Calu3 (cell line): ENCODE data around the gene SLC39A10. TPM values are rescaled to one million over a fixed set of nuclear protein-coding genes. Genes with fewer than 3 reads are reported as not detected.

Source experiments
- BruUV-seq: library from RNA; stranded (reverse); fragments of 400-500 nt; replicated peaks from 2 replicates; lab custom pipeline; 2021; lab: Mats Ljungman, UMichigan
- CTCF ChIA-PET: fragments of 300-600 bp; sonication (Branson Sonifier 250); formaldehyde crosslinking; loops from one replicate; lab custom pipeline; 2022; ENCODE audit warnings: antibody characterized with exemption; lab: Charles Lee
- DNase-seq: peaks from one replicate; pipeline ENCODE4 v3.0.0; 2022
- H3K27ac Mint-ChIP-seq: one replicate; pipeline ENCODE4 v1.8.0; 2022; ENCODE audit warnings: mixed read lengths; ENCODE audit not compliant: unreplicated experiment
- H3K27me3 Mint-ChIP-seq: one replicate; pipeline ENCODE4 v1.8.0; 2022; ENCODE audit warnings: mixed read lengths; ENCODE audit not compliant: unreplicated experiment
- H3K36me3 Mint-ChIP-seq: one replicate; pipeline ENCODE4 v1.8.0; 2022; ENCODE audit warnings: mild to moderate bottlenecking, moderate library complexity, mixed read lengths; ENCODE audit not compliant: insufficient read depth, unreplicated experiment
- H3K4me1 Mint-ChIP-seq: one replicate; pipeline ENCODE4 v1.8.0; 2022; ENCODE audit warnings: mild to moderate bottlenecking, low read depth, mixed read lengths; ENCODE audit not compliant: unreplicated experiment
- H3K4me3 Mint-ChIP-seq: one replicate; pipeline ENCODE4 v1.8.0; 2022; ENCODE audit warnings: mild to moderate bottlenecking, low read depth, moderate library complexity, mixed read lengths; ENCODE audit not compliant: unreplicated experiment
- H3K9me3 Mint-ChIP-seq: one replicate; pipeline ENCODE4 v1.8.0; 2022; ENCODE audit warnings: low read depth, mixed read lengths; ENCODE audit not compliant: unreplicated experiment
- intact Hi-C: fragments of 100-400 bp; cut with micrococcal nuclease; formaldehyde crosslinking; loops from one replicate; pipeline ENCODE4 v1.10.0; 2022; ENCODE audit not compliant: unreplicated experiment
- total RNA-seq: library from RNA; stranded (reverse); gene quantifications from 2 replicates; pipeline ENCODE4 v1.2.3, GENCODE V29; 2022
- TF ChIP-seq, protein P1 (sequence below): fragments of 200-600 bp; IDR thresholded peaks from one replicate; pipeline ENCODE4 v1.8.0; 2022; ENCODE audit warnings: antibody characterized with exemption; ENCODE audit not compliant: unreplicated experiment

The SLC39A10 gene
- total RNA-seq, 1 experiment from 2014 or later = 133 TPM

- Mint-ChIP-seq H3K4me3 (no peak overlapping the region), H3K27ac (no peak overlapping the region)
- TF ChIP-seq, protein P1, sequence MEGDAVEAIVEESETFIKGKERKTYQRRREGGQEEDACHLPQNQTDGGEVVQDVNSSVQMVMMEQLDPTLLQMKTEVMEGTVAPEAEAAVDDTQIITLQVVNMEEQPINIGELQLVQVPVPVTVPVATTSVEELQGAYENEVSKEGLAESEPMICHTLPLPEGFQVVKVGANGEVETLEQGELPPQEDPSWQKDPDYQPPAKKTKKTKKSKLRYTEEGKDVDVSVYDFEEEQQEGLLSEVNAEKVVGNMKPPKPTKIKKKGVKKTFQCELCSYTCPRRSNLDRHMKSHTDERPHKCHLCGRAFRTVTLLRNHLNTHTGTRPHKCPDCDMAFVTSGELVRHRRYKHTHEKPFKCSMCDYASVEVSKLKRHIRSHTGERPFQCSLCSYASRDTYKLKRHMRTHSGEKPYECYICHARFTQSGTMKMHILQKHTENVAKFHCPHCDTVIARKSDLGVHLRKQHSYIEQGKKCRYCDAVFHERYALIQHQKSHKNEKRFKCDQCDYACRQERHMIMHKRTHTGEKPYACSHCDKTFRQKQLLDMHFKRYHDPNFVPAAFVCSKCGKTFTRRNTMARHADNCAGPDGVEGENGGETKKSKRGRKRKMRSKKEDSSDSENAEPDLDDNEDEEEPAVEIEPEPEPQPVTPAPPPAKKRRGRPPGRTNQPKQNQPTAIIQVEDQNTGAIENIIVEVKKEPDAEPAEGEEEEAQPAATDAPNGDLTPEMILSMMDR = no peak
These were observed 10.9 kb downstream of the SLC39A10 start for GRCh38 chr2:195667974-195668373.

GRCh38 chr2:195670191-195670590, 13.2 kb downstream of the SLC39A10 start:
- CTCF ChIA-PET = interaction anchor here (0.6 to 1.1 kb wide), 2 partner anchors 10 to 96 kb away, joined by 3 to 6 read pairs; no protein-coding TSS in a partner anchor
- no peaks in the 10 kb centered on the region for H3K9me3 Mint-ChIP-seq
- intact Hi-C loops = no loop called here

More at GRCh38 chr2:195667974-195668373, 10.9 kb downstream of the SLC39A10 start:
- no peaks in the 10 kb centered on the region for H3K27me3 Mint-ChIP-seq
- intact Hi-C loops = loop anchor here (10.0 kb wide), 1 partner anchor 1123 kb away; no protein-coding TSS in a partner anchor
- BruUV-seq = no TSS peak
- no peaks in the 10 kb centered on the region for H3K36me3 Mint-ChIP-seq
- H3K9me3 Mint-ChIP-seq = no peaks in the 10 kb centered on the region
- CTCF ChIA-PET = no interaction called here
- H3K4me1 Mint-ChIP-seq = no peaks in the 10 kb centered on the region
- no peak for DNase-seq

DNA sequence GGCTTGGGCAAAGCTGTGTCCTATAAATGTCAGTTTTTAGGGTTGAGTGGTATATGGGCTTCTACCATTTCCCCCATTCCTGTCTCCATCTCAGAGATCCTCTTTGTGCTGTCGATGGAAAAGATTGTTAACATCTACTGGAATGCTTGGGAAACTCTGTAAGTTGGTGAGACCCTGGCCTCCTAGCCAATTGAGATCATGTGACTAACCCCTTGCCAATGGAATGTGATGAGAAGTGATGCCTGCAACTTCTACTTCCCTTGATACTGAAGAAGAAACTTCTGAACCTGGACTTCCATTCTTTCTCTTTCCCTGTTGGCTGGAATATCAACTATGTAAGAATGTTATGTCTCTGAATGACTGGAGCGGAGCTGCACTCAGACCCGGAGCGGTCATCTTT, 14.5 kb downstream of the SLC39A10 start:
- TF ChIP-seq, protein P1 = no peak
- BruUV-seq = no TSS peak
- no peaks in the 10 kb centered on the region for H3K27me3 Mint-ChIP-seq
- no peak overlapping the region for H3K4me3 Mint-ChIP-seq
- H3K27ac Mint-ChIP-seq = no peak overlapping the region
- no peaks in the 10 kb centered on the region for H3K36me3 Mint-ChIP-seq
- intact Hi-C loops = no loop called here
- CTCF ChIA-PET = no interaction called here
- H3K9me3 Mint-ChIP-seq = no peaks in the 10 kb centered on the region
- DNase-seq = no peak
- H3K4me1 Mint-ChIP-seq = no peaks in the 10 kb centered on the region

More at GRCh38 chr2:195670191-195670590, 13.2 kb downstream of the SLC39A10 start:
- H3K36me3 Mint-ChIP-seq = no peaks in the 10 kb centered on the region
- H3K4me3 Mint-ChIP-seq = no peak overlapping the region
- BruUV-seq = no TSS peak
- H3K4me1 Mint-ChIP-seq = no peaks in the 10 kb centered on the region
- H3K27me3 Mint-ChIP-seq = no peaks in the 10 kb centered on the region
- H3K27ac Mint-ChIP-seq = no peak overlapping the region
- DNase-seq = no peak
- TF ChIP-seq, protein P1 = no peak

- Mint-ChIP-seq H3K4me1 (no peaks in the 10 kb centered on the region), H3K36me3 (no peaks in the 10 kb centered on the region), H3K9me3 (no peaks in the 10 kb centered on the region), H3K27me3 (no peaks in the 10 kb centered on the region), H3K4me3 (no peak overlapping the region), H3K27ac (no peak overlapping the region)
- no peak for DNase-seq
- CTCF ChIA-PET = interaction anchor here (1.2 kb wide), 1 partner anchor 16 kb away, joined by 3 read pairs; the partner anchor contains the start of gene SLC39A10
- BruUV-seq = no TSS peak
- intact Hi-C loops = no loop called here
- TF ChIP-seq, protein P1 = no peak
These were observed 15.6 kb downstream of the SLC39A10 start for GRCh38 chr2:195672674-195673073.
